H1 (cell line): ENCODE results near the gene RPTOR. TPM values are rescaled to one million over a fixed set of nuclear protein-coding genes. Genes with fewer than 3 reads are reported as not detected.

Experiments used
- CTCF ChIA-PET: fragments of 300-600 bp; sonication (Branson Sonifier 250); formaldehyde crosslinking; loops from one replicate; lab custom pipeline; 2021; ENCODE audit not compliant: partially characterized antibody; lab: Charles Lee
- POLR2A ChIA-PET: fragments of 300-600 bp; sonication (Branson Sonifier 250); formaldehyde crosslinking; loops from one replicate; lab custom pipeline; 2021; ENCODE audit warnings: inconsistent platforms; ENCODE audit not compliant: partially characterized antibody; lab: Charles Lee
- DNase-seq, 2 experiments: peaks; one replicate each; pipeline versions ENCODE4 v3.0.0 to v3.0.0-alpha.2; 2010 to 2022; ENCODE audit warnings: low spot score in 2 of 2, low read depth in 1 of 2, mixed read lengths in 1 of 2
- FAIRE-seq: peaks from 2 replicates; lab custom pipeline; 2011; peaks lifted over from hg19 to GRCh38; lab: Jason Lieb, UNC
- H2AFZ ChIP-seq: 2 replicates; pipeline ENCODE4 v1.8.1; 2012; ENCODE audit warnings: low read length, inconsistent platforms
- H2AK5ac ChIP-seq: 2 replicates; pipeline ENCODE4 v1.6.1; 2013; ENCODE audit warnings: low read depth, low read length
- H2BK120ac ChIP-seq: replicated peaks from 2 replicates; pipeline ENCODE3; 2013; ENCODE audit warnings: low read depth, low read length, inconsistent platforms
- H2BK12ac ChIP-seq: 2 replicates; pipeline ENCODE4 v1.6.1; 2013; ENCODE audit warnings: low read depth, low read length
- H2BK15ac ChIP-seq: 2 replicates; pipeline ENCODE4 v1.6.1; 2013; ENCODE audit warnings: low read length
- H2BK20ac ChIP-seq: 2 replicates; pipeline ENCODE4 v1.6.1; 2013; ENCODE audit warnings: low read length
- H2BK5ac ChIP-seq: 2 replicates; pipeline ENCODE4 v1.6.1; 2013; ENCODE audit warnings: low read depth, low read length
- H3K14ac ChIP-seq: 2 replicates; pipeline ENCODE4 v1.6.1; 2013; ENCODE audit warnings: inconsistent platforms; ENCODE audit not compliant: insufficient read length
- H3K18ac ChIP-seq: 2 replicates; pipeline ENCODE4 v1.6.1; 2013; ENCODE audit warnings: low read length; ENCODE audit errors: extremely low read depth
- H3K23ac ChIP-seq: 2 replicates; pipeline ENCODE4 v1.6.1; 2013; ENCODE audit warnings: inconsistent platforms; ENCODE audit not compliant: insufficient read length
- H3K23me2 ChIP-seq: 2 replicates; pipeline ENCODE4 v1.6.1; 2013; ENCODE audit warnings: low read depth, low read length
- H3K27ac ChIP-seq: 2 replicates; pipeline ENCODE4 v1.6.1; 2011; ENCODE audit warnings: low read depth, low read length, inconsistent platforms
- H3K27me3 ChIP-seq, 4 experiments: replicated peaks in 1 of 4; 1 replicate in 1 of 4; 2 replicates in 3 of 4; pipeline versions ENCODE4 v1.6.1 to v1.8.1; 2011 to 2013; ENCODE audit warnings: low read length in 3 of 4, mild to moderate bottlenecking in 3 of 4, inconsistent platforms in 2 of 4, mixed read lengths in 2 of 4, moderate library complexity in 1 of 4; ENCODE audit not compliant: control insufficient read depth in 3 of 4, insufficient read depth in 3 of 4; ENCODE audit errors: extremely low read depth in 1 of 4
- H3K36me3 ChIP-seq, 4 experiments: 2 replicates each; pipeline versions ENCODE4 v1.6.1 to v1.8.1; 2011 to 2013; ENCODE audit warnings: mild to moderate bottlenecking in 4 of 4, low read length in 3 of 4, moderate library complexity in 2 of 4, control low read depth in 1 of 4, inconsistent platforms in 1 of 4; ENCODE audit not compliant: insufficient read depth in 4 of 4, control insufficient read depth in 2 of 4
- H3K4ac ChIP-seq: replicated peaks from 2 replicates; pipeline ENCODE3; 2013; ENCODE audit warnings: low read length, low read depth, mixed read lengths, inconsistent platforms; ENCODE audit not compliant: insufficient read length
- H3K4me1 ChIP-seq, 4 experiments: replicated peaks in 1 of 4; 1 replicate in 1 of 4; 2 replicates in 3 of 4; pipeline versions ENCODE4 v1.6.1 to v1.8.1; 2011 to 2013; ENCODE audit warnings: low read length in 3 of 4, inconsistent platforms in 2 of 4, mixed read lengths in 1 of 4; ENCODE audit not compliant: insufficient read depth in 4 of 4, control insufficient read depth in 3 of 4
- H3K4me2 ChIP-seq, 2 experiments: 2 replicates each; pipeline versions ENCODE4 v1.6.1 to v1.8.1; 2011 to 2013; ENCODE audit warnings: low read depth in 2 of 2, low read length in 2 of 2, control low read depth in 1 of 2, inconsistent platforms in 1 of 2, mild to moderate bottlenecking in 1 of 2; ENCODE audit not compliant: insufficient read depth in 1 of 2
- H3K4me3 ChIP-seq, 4 experiments: fragments of 200-600, 300-600 bp in 1 of 4; sonication (generic), shearing (Covaris generic), sonication (Bioruptor Twin) in 1 of 4; 2 replicates each; pipeline versions ENCODE4 v1.5.1 to v1.8.1; 2011 to 2016; ENCODE audit warnings: low read length in 4 of 4, low read depth in 3 of 4, control low read depth in 2 of 4, inconsistent platforms in 2 of 4, mild to moderate bottlenecking in 2 of 4, mixed read lengths in 1 of 4, moderate library complexity in 1 of 4; ENCODE audit not compliant: insufficient read depth in 2 of 4; ENCODE audit errors: extremely low read depth in 1 of 4
- H3K56ac ChIP-seq: replicated peaks from 2 replicates; pipeline ENCODE3; 2013; ENCODE audit warnings: low read depth, mild to moderate bottlenecking, mixed read lengths, low read length, inconsistent platforms; ENCODE audit not compliant: insufficient read length
- H3K79me1 ChIP-seq: 2 replicates; pipeline ENCODE4 v1.6.1; 2013; ENCODE audit warnings: low read depth, low read length, control low read depth
- H3K79me2 ChIP-seq, 2 experiments: 2 replicates each; pipeline versions ENCODE4 v1.6.1 to v1.8.1; 2012 to 2013; ENCODE audit warnings: low read length in 2 of 2, mild to moderate bottlenecking in 2 of 2, inconsistent platforms in 1 of 2; ENCODE audit not compliant: insufficient read depth in 2 of 2, control insufficient read depth in 1 of 2
- H3K9ac ChIP-seq, 4 experiments: replicated peaks in 1 of 4; 1 replicate in 1 of 4; 2 replicates in 3 of 4; pipeline versions ENCODE4 v1.6.1 to v1.8.1; 2011 to 2013; ENCODE audit warnings: low read depth in 3 of 4, low read length in 3 of 4, control low read depth in 2 of 4, mild to moderate bottlenecking in 2 of 4, moderate library complexity in 2 of 4, inconsistent platforms in 1 of 4; ENCODE audit errors: extremely low read depth in 1 of 4
- H3K9me3 ChIP-seq, 2 experiments: 2 replicates each; pipeline versions ENCODE4 v1.6.1 to v1.8.1; 2012 to 2013; ENCODE audit warnings: mild to moderate bottlenecking in 2 of 2, moderate library complexity in 2 of 2, control low read depth in 1 of 2, inconsistent platforms in 1 of 2, low read depth in 1 of 2, low read length in 1 of 2, mixed read lengths in 1 of 2; ENCODE audit not compliant: insufficient read depth in 2 of 2
- H4K20me1 ChIP-seq, 2 experiments: replicated peaks in 1 of 2; 2 replicates each; pipeline versions ENCODE3 to v1.8.1; 2011 to 2013; ENCODE audit warnings: inconsistent platforms in 2 of 2, low read length in 2 of 2, mild to moderate bottlenecking in 1 of 2; ENCODE audit not compliant: insufficient read depth in 2 of 2, control insufficient read depth in 1 of 2
- H4K5ac ChIP-seq: 2 replicates; pipeline ENCODE4 v1.6.1; 2013; ENCODE audit warnings: low read length, low read depth, mixed read lengths, inconsistent platforms; ENCODE audit not compliant: insufficient read length
- H4K8ac ChIP-seq: 2 replicates; pipeline ENCODE4 v1.8.0; 2013; ENCODE audit warnings: mild to moderate bottlenecking, moderate library complexity, low read length, inconsistent platforms; ENCODE audit not compliant: insufficient read depth; ENCODE audit errors: extremely low read depth
- H4K91ac ChIP-seq: replicated peaks from 2 replicates; pipeline ENCODE3; 2013; ENCODE audit warnings: low read length, mixed read lengths, inconsistent platforms; ENCODE audit not compliant: insufficient read length
- ASH2L ChIP-seq: fragments of 200-600, 300-600 bp; sonication (generic); IDR thresholded peaks from one replicate; pipeline ENCODE4 v1.7.1; 2017; ENCODE audit warnings: low read length
- CBX5 ChIP-seq: fragments of 300-800, 300-1000 bp; sonication (generic); IDR thresholded peaks from 2 replicates; pipeline ENCODE4 v1.7.1; 2016; ENCODE audit warnings: antibody characterized with exemption, low read length, low read depth
- CEBPB ChIP-seq: IDR thresholded peaks from 2 replicates; pipeline ENCODE4 v1.6.1; 2012; ENCODE audit warnings: low read depth, low read length
- EGR1 ChIP-seq: IDR thresholded peaks from 2 replicates; pipeline ENCODE4 v1.6.1; 2011; ENCODE audit warnings: low read depth, low read length, borderline replicate concordance
- HDAC6 ChIP-seq: IDR thresholded peaks from one replicate; pipeline ENCODE4 v1.7.1; 2012; ENCODE audit warnings: low read depth, mild to moderate bottlenecking, inconsistent platforms, low read length, moderate library complexity
- JUN ChIP-seq: IDR thresholded peaks from 2 replicates; pipeline ENCODE4 v1.6.1; 2011; ENCODE audit warnings: low read depth, mild to moderate bottlenecking, improper control_type of control experiment, low read length
- RAD21 ChIP-seq, 2 experiments: IDR thresholded peaks in 1 of 2; conservative IDR thresholded peaks in 1 of 2; 2 replicates each; pipeline ENCODE4 v1.6.1; 2011; ENCODE audit warnings: low read depth in 2 of 2, low read length in 2 of 2, improper control_type of control experiment in 1 of 2, inconsistent platforms in 1 of 2, mild to moderate bottlenecking in 1 of 2, moderate library complexity in 1 of 2
- RBBP5 ChIP-seq: IDR thresholded peaks from 2 replicates; pipeline ENCODE4 v1.7.1; 2012; ENCODE audit warnings: low read depth, mild to moderate bottlenecking, inconsistent platforms, low read length, moderate library complexity, borderline replicate concordance
- RNF2 ChIP-seq: fragments of 200-900, 300-1000 bp; sonication (generic); IDR thresholded peaks from 2 replicates; pipeline ENCODE4 v1.7.1; 2016; ENCODE audit warnings: borderline replicate concordance, low read depth, mild to moderate bottlenecking, antibody characterized with exemption, low read length; ENCODE audit not compliant: poor library complexity, severe bottlenecking; ENCODE audit errors: missing control alignments
- SP2 ChIP-seq: IDR thresholded peaks from 2 replicates; pipeline ENCODE4 v1.6.1; 2012; ENCODE audit warnings: mild to moderate bottlenecking, low read length, inconsistent platforms
- WGBS, 2 experiments: shearing (Covaris generic) in 1 of 2; methylation state at CpG; one replicate each; pipeline versions ENCODE4 v1.1.6 to v1.1.7; 2013 to 2015; ENCODE audit warnings: low lambda C conversion rate in 2 of 2, mixed read lengths in 2 of 2, inconsistent platforms in 1 of 2, low coverage in 1 of 2, missing lambda C conversion rate in 1 of 2; ENCODE audit not compliant: insufficient replicate concordance in 2 of 2, insufficient coverage in 1 of 2, insufficient read length in 1 of 2; ENCODE audit errors: extremely low coverage in 1 of 2, missing lambda C conversion rate in 1 of 2; 5-methylcytosine and 5-hydroxymethylcytosine counted together
- polyA plus RNA-seq, 7 experiments: library from polyadenylated mRNA; depleted of rRNA in 3 of 7; stranded (reverse) in 5 of 7; unstranded in 2 of 7; fragments of >200 nt in 5 of 7; fragments of 200-250 nt in 2 of 7; gene quantifications; 1 replicate in 5 of 7; 2 replicates in 1 of 7; 4 replicates in 1 of 7; pipeline versions ENCODE4 v1.2.1 to v1.2.3, GENCODE V29; 2011 to 2013; ENCODE audit warnings: missing spikeins in 2 of 7, mixed read lengths in 2 of 7
- total RNA-seq: library from RNA; stranded (reverse); fragmentation: NEBNext Ultra II Directional; extraction: Animal tissue kit (Norgen Biotek cat#: 25700); gene quantifications from 2 replicates; pipeline ENCODE4 v1.2.1, GENCODE V29; 2021

Gene RPTOR
- total and polyA plus RNA-seq, 2 of the 8 experiments (the other 6 are each of a cell fraction or from before 2014, with no cell fraction given) = 6.9 to 28.7 TPM

- Histone ChIP-seq H3K4me3 (no peak overlapping the region), H2BK12ac (no peak overlapping the region), H2BK5ac (no peak overlapping the region), H3K9me3 (peaks cover 0 to 6% of the 10 kb centered on the region in 2 experiments; a peak in 1 of 4 replicates), H2BK120ac (no peak overlapping the region), H2BK20ac (no peak overlapping the region), H3K9ac (no peak overlapping the region), H2AFZ (no peak overlapping the region), H3K79me2 (no peaks in the 10 kb centered on the region), H3K18ac (no peak overlapping the region), H3K36me3 (no peaks in the 10 kb centered on the region; a peak in 1 of 8 replicates), H2BK15ac (no peak overlapping the region), H3K27ac (no peak overlapping the region), H4K20me1 (peaks cover 0 to 3% of the 10 kb centered on the region in 2 experiments), H4K8ac (no peak overlapping the region), H3K79me1 (no peaks in the 10 kb centered on the region), H3K23ac (no peak overlapping the region), H2AK5ac (no peak overlapping the region), H3K27me3 (no peaks in the 10 kb centered on the region), H3K4ac (no peak overlapping the region), H3K14ac (no peak overlapping the region), H4K5ac (no peak overlapping the region), H4K91ac (no peak overlapping the region), H3K56ac (no peak overlapping the region), H3K4me1 (peaks cover 0 to 4% (median 1%) of the 10 kb centered on the region in 4 experiments; a peak in 4 of 7 replicates), H3K23me2 (no peaks in the 10 kb centered on the region), H3K4me2 (no peak overlapping the region)
- WGBS, 2 experiments = 89% methylated on average over 4 of the region's 4 CpGs; no CpG with 5 or more reads in 1 of the 2 experiments
- ChIA-PET POLR2A (no interaction called here), CTCF (no interaction called here)
- TF ChIP-seq ASH2L (no peak), CBX5 (no peak), EGR1 (no peak), JUN (no peak), RAD21 (IDR thresholded peaks at IDR 0.05 in 1 of 2, conservative IDR thresholded peaks at IDR 0.05 in 1 of 2; ENCODE audit: low read depth in 2 of 2, low read length in 2 of 2) (no peak), CEBPB (no peak), RBBP5 (no peak), SP2 (no peak), HDAC6 (no peak), RNF2 (no peak)
- DNase-seq (no peak), FAIRE-seq (no peak)
These were observed 262.4 kb downstream of the RPTOR start for GRCh38 chr17:80807014-80807413.
